ENCODE measurements around the gene DICER1. TPM values are rescaled to one million over a fixed set of nuclear protein-coding genes. Genes with fewer than 3 reads are reported as not detected.

DICER1 gene
- total and polyA plus RNA-seq, 3 donors from 2014 or later, result 31.7 to 111 (median 88.1) TPM

GRCh38 chr14:95137164-95137803 lies 20.0 kb downstream of the DICER1 start:
- Histone ChIP-seq H3K27ac (peak overlapping the region; percentile 47 to 78), H3K4me3 (no peak overlapping the region), H3K4me1 (peaks cover 54% of the 10 kb centered on the region), H3K36me3 (ENCODE audit: low read depth, missing control alignments) (no peaks in the 10 kb centered on the region), H3K9me3 (no peaks in the 10 kb centered on the region), H3K27me3 (no peaks in the 10 kb centered on the region)
- intact Hi-C loops (cut with DNase I; ENCODE audit: low total_unique reads), result no loop called here
- no peak for TF ChIP-seq CTCF (IDR thresholded peaks at IDR 0.05)
- no peak for TF ChIP-seq POLR2A (IDR thresholded peaks at IDR 0.05)
- DNase-seq, result no peak

GRCh38 chr14:95136631-95137030 lies 20.7 kb downstream of the DICER1 start:
- Histone ChIP-seq H3K27ac (peak overlapping the region in 1 of 2 donors; percentile 78), H3K9me3 (no peaks in the 10 kb centered on the region), H3K4me1 (peaks cover 47% of the 10 kb centered on the region), H3K27me3 (no peaks in the 10 kb centered on the region), H3K36me3 (ENCODE audit: low read depth, missing control alignments) (no peaks in the 10 kb centered on the region), H3K4me3 (no peak overlapping the region)
- DNase-seq, result no peak
- TF ChIP-seq CTCF (IDR thresholded peaks at IDR 0.05) (no peak), POLR2A (IDR thresholded peaks at IDR 0.05) (no peak)
- WGBS, 2 donors, result 86 to 93% methylated on average over 1 of the region's 1 CpG
- intact Hi-C loops (cut with DNase I; ENCODE audit: low total_unique reads), result no loop called here

GRCh38 chr14:95134304-95134933 lies 22.9 kb downstream of the DICER1 start:
- Histone ChIP-seq H3K36me3 (ENCODE audit: low read depth, missing control alignments) (no peaks in the 10 kb centered on the region), H3K4me1 (peaks cover 27% of the 10 kb centered on the region), H3K9me3 (no peaks in the 10 kb centered on the region), H3K27me3 (no peaks in the 10 kb centered on the region), H3K4me3 (no peak overlapping the region), H3K27ac (no peak overlapping the region)
- TF ChIP-seq POLR2A (IDR thresholded peaks at IDR 0.05) (no peak), CTCF (IDR thresholded peaks at IDR 0.05) (no peak)
- WGBS, 2 donors, result 70 to 78% methylated on average over 8 of the region's 8 CpGs
- no peak for DNase-seq
- intact Hi-C loops (cut with DNase I; ENCODE audit: low total_unique reads), result no loop called here

- intact Hi-C loops (cut with DNase I; ENCODE audit: low total_unique reads), result no loop called here
- no peaks in the 10 kb centered on the region for H3K27me3 ChIP-seq
- no peak overlapping the region for H3K4me3 ChIP-seq
- no peak for DNase-seq
- no peak overlapping the region for H3K27ac ChIP-seq
- peaks cover 20% of the 10 kb centered on the region for H3K4me1 ChIP-seq
- H3K9me3 ChIP-seq, result no peaks in the 10 kb centered on the region
- WGBS, 2 donors, result 78 to 84% methylated on average over 2 of the region's 2 CpGs
- no peak for TF ChIP-seq POLR2A (IDR thresholded peaks at IDR 0.05)
- TF ChIP-seq CTCF (IDR thresholded peaks at IDR 0.05), result no peak
- no peaks in the 10 kb centered on the region for H3K36me3 ChIP-seq (ENCODE audit: low read depth, missing control alignments)
Measured at GRCh38 chr14:95133282-95133681, 24.0 kb downstream of the DICER1 start.

- Histone ChIP-seq H3K9me3 (no peaks in the 10 kb centered on the region), H3K27ac (no peak overlapping the region), H3K27me3 (no peaks in the 10 kb centered on the region), H3K4me1 (peaks cover 15% of the 10 kb centered on the region), H3K36me3 (ENCODE audit: low read depth, missing control alignments) (no peaks in the 10 kb centered on the region), H3K4me3 (no peak overlapping the region)
- TF ChIP-seq POLR2A (IDR thresholded peaks at IDR 0.05), result no peak
- TF ChIP-seq CTCF (IDR thresholded peaks at IDR 0.05), result no peak
- intact Hi-C loops (cut with DNase I; ENCODE audit: low total_unique reads), result no loop called here
- 93 to 97% methylated on average over 5 of the region's 5 CpGs for WGBS, 2 donors
- no peak for DNase-seq
Measured at GRCh38 chr14:95132760-95133159, 24.6 kb downstream of the DICER1 start.
